RCC 7860 (cell line): Measurements from ENCODE around the gene OLA1.

Experiments used
- DNase-seq: peaks from one replicate; pipeline ENCODE4 v3.0.0-alpha.2; 2015; ENCODE audit warnings: low spot score
- FAIRE-seq: peaks from 2 replicates; lab custom pipeline; 2012; peaks lifted over from hg19 to GRCh38; lab: Jason Lieb, UNC

OLA1 gene

DNA sequence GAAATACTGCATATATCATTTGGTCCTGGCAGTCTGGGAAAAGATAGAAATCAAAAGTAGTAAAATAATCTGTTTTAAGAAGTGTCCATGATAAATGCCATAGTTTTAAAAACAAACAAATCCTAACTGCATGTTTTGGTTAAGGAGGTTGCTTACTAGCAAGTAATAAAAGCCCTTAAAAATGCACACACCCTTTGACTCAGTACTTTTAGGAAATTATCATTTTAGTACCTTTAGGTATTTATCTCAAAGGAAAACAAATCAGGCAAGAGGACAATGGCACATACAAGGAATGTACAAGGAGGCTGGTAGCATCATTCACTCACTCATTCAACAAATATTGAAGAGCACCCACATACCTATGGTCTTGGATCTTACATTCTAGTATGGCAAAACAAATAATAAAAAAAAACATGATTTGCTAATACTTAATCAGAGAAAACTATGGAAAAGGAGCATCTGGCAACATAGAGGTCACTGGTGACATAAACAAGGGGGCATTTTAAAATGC lies 67.6 kb downstream of the OLA1 start:
- FAIRE-seq = no peak
- no peak for DNase-seq

DNA sequence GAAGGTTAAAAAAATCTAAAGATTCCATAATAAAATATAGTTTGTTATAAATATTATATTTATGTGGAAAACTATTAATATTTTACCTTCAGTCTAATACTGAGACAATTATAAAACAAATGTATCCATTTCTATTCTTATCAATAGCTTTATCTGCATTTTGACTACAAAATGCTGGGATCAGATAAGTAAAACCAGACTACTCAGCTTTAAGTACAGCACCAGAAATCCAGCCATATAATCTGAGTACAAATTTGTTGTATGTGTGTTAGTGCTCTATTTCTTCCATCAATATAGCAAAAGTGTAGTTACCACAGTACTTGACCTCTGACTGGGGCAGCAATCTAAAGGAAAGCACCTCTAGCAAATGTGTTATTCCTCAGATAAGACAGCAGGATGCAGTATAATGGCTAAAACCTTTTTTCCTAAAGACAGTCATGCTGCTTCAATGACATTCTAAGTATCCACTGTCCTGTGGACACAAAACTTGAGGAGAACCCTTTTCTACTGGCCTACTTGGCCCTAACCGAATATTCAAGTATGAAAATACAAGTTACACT lies 68.1 kb downstream of the OLA1 start:
- FAIRE-seq (peak; percentile 37), DNase-seq (no peak)

DNA sequence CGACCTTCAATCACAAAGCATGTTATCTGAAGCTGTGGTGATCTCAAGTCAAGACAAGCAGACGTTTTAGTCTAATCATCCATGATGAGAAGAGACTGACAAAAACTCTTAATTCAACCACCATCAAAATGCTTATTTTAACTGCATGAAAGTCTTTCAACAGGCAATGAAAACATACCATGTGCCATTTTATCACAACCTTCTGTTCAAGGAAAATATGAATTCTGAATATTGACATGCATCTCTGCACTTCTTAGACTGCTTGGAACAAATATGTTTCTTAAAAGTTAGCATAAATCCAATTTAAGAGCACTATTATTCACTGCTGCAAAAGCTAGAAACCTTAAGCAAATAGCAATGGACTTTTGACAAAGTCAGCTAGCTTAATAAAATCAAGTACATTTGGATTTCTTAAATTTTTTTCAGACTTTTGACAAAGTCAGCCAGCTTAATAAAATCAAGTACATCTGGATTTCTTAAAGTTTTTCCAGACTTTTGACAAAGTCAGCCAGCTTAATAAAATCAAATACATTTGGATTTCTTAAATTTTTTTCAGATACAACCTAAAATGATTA lies 70.9 kb downstream of the OLA1 start:
- no peak for DNase-seq
- FAIRE-seq = no peak

DNA sequence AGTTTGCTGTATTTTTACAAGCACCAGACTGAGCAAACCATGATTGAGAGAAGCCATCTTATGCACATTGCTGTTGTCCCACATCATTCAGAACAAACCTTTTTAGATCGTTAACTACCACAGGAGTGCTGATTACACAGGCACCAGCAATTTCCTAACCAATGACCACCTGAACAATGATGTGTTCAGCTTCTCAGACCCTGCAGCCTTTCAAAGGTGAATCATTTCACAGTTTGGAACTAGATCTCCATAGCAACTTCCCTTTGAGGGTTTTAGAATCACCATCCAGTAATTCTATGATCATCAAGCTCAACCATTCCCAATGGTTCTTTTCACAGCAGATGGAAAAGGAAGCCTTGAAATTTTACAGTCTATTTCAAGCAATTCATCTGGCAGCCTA lies 71.4 kb downstream of the OLA1 start:
- DNase-seq = peak; percentile 91
- FAIRE-seq = peak; percentile 85

DNA sequence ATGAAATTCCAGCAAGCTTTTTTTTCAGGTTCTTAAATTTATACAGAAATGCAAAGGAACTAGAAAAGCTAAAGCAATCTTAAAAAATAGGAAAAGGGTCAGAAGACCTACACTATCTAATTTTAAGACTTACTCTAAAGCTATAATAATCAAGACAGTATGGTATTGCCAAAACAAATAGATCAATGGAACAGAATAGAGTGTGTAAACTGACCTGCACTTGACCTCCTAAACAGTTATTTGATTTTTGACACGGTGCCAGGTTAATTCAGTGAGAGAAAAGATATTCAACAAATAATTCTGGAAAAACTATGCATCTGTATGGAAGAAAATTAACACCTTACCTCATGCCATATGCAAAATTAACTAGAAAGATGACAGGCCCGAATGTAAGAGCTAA lies 73.6 kb downstream of the OLA1 start:
- DNase-seq (no peak), FAIRE-seq (no peak)

DNA sequence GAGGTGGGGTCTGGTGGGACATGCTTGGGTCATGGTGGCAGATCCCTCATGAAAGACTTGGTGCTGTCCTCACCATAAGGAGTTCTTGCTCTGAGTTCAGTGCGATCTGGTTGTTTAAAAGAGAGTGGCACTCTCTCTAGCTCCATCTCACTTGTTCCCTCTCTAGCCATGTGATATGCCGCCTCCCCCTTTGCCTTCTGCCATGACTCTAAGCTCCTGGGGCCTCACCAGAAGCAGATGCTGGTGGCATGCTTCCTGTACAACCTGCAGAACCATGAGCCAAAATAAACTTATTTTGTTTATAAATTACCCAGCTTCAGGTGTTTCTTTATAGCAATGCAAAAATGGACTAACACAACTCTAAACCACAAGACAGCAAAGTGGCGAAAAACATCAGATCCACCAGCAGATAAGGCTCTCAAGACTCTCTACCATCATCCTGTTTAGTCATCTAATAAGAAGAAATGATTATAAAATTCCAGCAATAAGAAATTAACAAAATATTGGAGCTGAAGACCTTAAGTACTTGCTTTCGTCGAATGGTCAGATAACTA lies 75.5 kb downstream of the OLA1 start:
- DNase-seq = no peak
- no peak for FAIRE-seq

DNA sequence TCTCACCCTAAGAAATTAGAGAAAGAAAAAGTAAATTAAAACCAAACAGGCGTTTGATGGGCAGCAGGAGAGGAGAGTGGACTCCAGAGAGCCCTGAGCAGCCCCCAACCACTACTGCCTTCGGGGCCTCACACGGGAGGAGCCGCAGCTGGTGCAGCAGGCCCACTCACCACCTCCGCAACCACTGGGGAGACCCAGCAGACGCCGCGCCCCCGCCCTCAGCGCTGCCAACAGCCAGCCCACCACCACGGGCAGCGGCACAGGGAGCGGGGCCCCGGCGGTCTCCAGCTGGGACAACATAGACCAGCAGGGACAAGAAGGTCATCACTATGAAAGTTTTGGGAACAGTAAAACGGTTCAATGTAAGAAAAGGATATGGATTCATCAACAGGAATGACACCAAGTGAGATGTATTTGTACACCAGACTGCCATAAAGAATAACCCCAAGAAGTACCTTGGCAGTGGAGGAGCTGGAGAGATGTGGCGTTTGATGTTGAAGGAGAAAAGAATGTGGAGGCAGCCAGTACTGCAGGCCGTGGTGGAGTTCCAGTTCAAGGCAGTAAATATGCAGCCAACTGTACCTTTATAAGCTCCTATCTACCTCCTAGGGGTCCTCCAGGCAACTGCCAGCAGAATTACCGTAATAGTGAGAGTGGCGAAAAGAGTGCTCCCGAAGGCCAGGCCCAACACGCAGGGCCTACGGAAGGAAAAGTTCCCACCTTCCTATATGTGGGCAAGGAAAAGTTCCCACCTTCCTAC lies 76.5 kb downstream of the OLA1 start:
- no peak for FAIRE-seq
- DNase-seq = no peak

DNA sequence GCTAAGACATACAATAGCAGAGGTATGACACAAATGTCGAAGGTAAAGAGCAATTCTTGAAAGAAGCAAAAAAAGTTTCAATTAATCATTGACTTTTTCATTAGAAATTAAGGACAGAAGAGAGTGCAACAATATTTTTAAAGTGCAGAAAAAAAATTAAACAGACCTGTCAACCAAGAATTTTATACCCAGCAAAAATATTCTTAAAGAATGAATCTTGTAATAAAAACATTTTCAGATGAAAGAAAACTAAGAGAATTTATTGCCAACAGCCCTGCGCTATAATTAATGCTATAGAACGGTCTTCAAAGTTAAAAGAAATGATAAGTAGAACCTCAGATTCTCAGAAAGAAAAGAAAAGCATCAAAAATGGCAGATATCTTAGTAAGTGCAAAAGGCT lies 79.0 kb downstream of the OLA1 start:
- FAIRE-seq = no peak
- no peak for DNase-seq

DNA sequence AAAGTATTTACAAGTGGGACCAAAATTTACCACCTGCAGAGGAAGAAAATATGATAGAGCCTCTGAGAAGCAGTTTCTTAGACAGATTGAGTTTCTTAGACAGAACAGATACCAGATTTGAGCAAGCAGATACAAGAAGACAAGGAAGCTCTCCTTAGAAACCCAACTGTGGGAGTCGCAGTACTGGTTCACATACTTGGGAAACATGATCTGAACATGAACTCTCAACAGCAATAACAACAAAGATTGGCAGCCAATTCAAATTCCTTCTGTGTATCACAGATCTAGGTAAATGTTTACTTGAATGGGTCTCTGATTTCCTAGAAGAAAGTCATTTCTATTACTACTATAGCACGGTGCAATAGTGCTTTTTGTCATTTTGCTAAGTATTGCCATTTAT lies 82.1 kb downstream of the OLA1 start:
- FAIRE-seq = no peak
- no peak for DNase-seq

DNA sequence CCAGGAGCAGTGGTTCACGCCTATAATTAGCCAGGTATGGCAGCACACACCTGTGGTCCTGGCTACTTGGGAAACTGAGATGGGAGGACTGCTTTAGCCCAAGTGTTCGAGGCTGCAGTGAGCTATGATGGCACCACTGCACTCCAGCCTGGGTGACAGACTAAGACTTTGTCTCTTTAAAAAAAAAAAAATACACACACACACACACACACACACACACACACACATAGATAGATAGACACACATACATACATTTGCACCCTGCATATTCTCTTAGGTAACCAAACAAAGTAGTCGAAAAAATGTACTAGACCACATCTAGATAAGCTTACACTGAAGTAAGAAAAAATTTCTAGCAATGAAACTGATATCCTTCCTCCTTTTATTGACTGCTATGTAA lies 86.8 kb downstream of the OLA1 start:
- DNase-seq (no peak), FAIRE-seq (no peak)

DNA sequence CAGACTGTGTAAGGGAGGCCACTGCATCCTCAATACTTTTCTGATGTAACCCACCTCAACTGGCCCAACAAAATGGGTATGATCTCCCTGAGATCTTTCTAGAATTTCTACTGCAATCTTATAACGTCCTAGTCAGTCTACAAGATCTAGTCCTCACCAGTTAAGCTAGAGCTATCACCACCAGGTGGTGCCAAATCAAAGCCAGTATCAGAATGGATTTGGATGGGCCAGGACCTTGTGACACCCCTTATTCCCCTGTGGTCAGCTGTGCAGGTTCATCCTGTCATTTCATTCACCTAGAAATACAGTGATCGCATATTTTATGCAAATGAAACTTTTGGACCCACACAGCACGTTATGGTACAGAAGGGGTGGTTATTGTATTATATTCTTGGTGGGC lies 90.3 kb downstream of the OLA1 start:
- DNase-seq (no peak), FAIRE-seq (no peak)

DNA sequence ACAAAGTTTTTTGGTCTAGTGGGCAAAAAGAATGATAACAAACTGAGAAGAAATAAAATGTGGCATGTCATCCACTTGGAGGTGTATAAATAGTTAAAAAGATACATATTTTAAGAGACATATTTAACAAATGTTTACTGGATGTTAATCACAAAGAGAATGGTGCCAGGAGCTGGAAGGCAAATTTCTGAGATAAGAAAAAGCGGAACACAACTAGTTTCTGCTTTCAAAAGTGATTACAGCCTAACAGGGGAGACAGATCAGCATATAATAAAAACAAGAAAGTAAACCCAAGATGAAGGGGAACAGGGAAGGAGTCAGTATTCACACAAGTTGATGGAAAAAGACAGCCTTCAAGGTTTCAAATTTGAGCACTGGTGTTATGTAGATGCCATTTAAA lies 91.3 kb downstream of the OLA1 start:
- FAIRE-seq = no peak
- no peak for DNase-seq

DNA sequence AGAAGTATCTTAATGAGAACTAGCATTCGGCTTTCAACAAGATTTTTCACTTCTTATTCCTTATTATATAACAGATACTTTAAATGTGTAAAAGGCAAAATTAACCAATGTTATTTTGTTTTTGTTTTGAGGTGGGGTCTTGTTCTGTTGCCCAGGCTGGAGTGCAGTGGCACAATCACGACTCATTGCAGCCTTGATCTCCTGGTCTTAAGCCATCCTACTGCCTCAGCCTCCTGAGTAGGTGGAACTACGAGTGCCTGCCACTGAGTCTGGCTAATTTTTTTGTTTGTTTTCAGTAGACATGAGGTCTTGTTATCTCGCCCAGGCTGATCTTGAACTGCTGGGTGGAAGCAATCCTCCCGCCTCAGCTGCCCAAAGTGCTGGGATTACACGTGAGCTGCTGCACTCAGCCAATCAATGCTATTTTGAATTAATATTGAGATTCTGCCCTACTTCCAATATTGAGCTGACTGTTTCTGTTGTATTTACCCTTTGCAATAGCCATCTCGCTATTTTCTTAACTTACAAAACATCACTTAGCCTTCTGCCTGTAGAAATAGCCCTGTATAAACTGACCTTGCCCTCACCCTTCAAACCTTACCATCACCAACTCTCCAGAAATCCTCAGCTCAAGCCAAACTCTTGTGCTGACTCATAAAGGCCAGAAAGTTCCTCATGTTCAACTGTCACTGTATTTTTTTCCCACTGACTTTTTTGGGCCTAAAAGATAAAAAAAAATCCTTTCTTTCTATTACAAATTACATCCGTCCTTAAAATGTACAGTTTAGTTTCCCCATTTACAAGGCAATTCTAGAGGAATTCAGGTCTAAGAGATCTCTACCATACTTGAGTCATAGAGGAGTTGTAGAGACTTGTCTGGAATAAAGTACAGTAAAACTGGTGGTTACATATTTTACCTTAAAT lies 94.3 kb downstream of the OLA1 start:
- DNase-seq (no peak), FAIRE-seq (peak; percentile 21)

DNA sequence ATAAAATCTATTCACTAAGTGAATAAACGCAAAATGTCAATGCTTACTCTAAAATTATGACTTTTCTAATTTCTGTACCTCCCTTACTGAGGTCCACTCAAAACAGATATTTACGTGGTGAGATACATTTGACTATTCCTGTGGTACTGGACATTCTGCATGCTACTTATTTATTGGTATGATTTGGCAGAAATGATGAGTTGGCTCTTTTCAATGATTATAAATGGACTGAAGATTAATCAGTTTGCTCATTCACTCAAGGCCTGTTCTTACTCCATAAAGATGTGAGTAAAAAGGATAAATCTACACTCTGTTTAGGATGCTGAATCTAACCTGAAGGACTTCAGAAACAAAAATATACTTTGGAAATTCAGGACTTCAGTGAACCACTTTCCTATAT lies 98.8 kb downstream of the OLA1 start:
- FAIRE-seq (no peak), DNase-seq (no peak)

DNA sequence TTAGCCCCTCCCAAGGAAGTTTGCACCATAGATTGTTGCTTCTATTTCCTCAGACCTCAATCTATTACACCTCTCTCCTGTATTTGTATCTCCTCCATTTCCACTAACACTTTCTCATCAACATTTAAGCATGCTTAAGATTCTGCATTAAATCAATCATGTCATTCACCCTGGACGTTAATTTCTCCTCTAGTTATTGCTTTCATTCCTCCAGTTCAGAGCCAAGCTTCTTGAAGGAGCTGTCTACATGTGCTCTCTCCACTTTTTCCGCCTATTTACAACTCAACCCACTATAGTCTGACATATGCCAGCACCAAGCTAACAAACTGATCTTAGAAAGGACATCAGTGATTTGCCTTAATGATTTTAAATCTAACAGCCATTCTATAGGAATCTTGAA lies 99.5 kb downstream of the OLA1 start:
- FAIRE-seq = no peak
- no peak for DNase-seq

DNA sequence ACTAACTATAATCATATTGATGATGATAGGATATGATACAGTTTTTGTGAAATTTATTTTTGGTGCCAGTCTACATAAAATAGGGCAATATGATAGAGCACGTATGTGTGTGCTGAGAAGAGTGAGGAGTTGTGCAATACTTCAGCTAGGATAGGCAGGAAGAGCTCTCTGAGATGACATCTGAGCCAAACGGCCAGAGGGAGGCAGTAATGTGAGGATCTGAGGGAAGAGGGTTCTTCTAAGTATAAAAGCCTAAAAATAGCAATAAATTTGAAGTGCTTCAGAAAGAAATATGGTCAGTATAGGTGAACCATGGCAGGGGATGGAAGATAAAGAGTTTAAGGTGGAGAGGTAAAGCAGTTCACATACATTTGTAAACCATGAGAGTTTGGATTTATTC lies 102.5 kb downstream of the OLA1 start:
- DNase-seq (no peak), FAIRE-seq (no peak)

DNA sequence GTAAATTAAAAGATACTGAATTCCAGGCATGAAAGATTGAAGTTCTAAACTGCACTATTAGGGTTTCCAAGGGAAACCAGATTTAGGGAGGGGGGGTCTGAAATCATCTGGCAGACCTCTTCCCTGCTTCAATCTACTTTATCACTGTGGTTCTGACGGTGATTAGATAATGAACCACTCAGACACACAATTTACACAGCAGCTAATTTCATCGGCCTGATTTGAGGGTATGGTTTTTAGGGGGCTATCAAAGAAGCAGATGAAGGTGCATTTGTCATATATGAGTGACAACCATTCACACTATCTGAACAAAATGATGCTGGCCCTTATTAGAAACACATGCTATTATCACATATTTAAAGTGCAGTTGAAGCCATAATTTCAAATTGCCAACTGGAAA lies 106.0 kb downstream of the OLA1 start:
- no peak for DNase-seq
- FAIRE-seq = no peak

DNA sequence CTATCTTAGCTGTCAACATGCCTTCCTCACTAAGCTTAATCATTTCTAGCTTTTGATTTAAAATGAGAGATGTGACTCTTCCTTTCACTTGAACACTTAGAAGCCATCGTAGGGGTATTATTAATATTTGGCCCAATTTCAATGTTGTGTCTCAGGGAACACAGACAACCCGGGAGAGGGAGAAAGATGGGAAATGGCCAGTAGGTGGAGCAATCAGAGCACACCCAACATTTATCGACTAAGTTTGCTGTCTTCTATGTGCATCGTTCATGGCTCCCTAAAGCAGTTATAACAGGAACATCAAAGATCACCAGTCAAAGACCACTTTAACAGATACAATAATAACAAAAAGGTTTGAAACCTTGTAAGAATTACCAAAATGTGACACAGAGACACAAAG lies 110.2 kb downstream of the OLA1 start:
- no peak for DNase-seq
- no peak for FAIRE-seq

DNA sequence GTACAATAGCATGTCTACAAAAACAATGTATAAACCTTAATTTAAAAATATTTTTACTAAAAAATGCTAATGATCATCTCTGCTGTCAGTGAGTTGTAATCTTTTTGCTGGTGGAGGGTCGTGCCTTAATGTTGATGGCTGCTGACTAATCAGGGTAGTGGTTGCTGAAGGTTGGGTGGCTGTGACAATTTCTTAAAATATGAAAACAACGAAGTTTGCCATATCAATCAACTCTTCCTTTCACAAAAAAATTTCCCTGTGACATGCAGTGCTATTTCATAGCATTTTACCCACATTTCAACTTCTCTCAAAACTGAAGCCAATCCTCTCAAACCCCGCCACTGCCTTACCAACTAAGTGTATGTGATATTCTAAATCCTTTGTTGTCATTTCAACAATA lies 112.4 kb downstream of the OLA1 start:
- FAIRE-seq = no peak

DNA sequence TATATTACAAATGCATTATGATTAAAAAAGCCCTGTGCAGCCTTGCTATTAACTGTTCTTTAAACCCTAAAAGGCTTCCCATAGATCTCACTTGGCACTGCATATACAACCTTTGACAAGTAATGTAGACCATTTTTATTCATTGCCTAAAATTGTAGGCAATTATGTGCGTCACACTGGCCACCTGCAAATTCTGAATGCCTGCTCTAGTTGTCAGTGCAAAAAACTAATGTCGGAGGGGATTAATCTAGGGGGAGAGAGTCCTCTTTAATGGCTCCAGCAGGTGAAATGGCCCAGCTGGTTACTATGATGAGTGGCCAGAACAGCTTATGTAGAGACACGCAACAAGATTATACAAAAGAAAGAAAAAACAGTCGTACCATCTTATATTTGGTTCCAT lies 123.2 kb downstream of the OLA1 start:
- DNase-seq = no peak
- FAIRE-seq = no peak

More for the DNA sequence above, 112.4 kb downstream of the OLA1 start:
- DNase-seq = no peak

DNA sequence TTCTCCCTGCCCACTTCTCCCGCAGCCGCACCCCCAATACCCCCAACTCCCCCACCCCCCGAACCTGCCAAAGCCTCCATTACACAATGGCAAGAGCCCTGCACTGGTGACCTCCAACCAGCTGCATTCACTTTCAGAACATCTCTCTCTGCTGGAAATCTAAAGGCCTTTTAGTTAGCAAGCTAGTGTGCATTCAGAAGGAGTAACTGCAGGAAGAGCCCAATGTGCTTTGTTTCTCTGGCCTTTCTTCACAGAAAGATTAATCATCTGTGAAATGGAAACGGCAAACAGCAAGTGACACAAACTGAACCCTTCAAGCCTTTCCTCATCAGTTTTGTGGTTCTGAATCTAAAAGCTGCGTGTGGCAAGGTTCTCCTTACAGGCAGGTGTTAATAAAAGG lies 124.2 kb downstream of the OLA1 start:
- FAIRE-seq (no peak), DNase-seq (no peak)
